Glomerular endothelial cell (primary cell): Measurements from ENCODE around the gene TMEM231. TPM values are rescaled to one million over a fixed set of nuclear protein-coding genes. Genes with fewer than 3 reads are reported as not detected.
A peak's percentile ranks its signal among the peaks of the same experiment; 100 is the strongest.
"Not testable (repeated sequence)": the region's sequence is repeated elsewhere in the genome, so short reads cannot be mapped to it uniquely, and the experiment has no call there.

Experiments
- DNase-seq: peaks from one replicate; pipeline ENCODE4 v3.0.0-alpha.2; 2011; ENCODE audit warnings: low read depth, low spot score; ENCODE audit errors: extremely low read depth
- total RNA-seq: library from RNA; depleted of rRNA; stranded (reverse); fragments of >200 nt; gene quantifications from 2 replicates; pipeline ENCODE4 v1.2.3, GENCODE V29; 2015

The TMEM231 gene
- 5.6 and 14.3 TPM in 2 replicates for total RNA-seq

DNA sequence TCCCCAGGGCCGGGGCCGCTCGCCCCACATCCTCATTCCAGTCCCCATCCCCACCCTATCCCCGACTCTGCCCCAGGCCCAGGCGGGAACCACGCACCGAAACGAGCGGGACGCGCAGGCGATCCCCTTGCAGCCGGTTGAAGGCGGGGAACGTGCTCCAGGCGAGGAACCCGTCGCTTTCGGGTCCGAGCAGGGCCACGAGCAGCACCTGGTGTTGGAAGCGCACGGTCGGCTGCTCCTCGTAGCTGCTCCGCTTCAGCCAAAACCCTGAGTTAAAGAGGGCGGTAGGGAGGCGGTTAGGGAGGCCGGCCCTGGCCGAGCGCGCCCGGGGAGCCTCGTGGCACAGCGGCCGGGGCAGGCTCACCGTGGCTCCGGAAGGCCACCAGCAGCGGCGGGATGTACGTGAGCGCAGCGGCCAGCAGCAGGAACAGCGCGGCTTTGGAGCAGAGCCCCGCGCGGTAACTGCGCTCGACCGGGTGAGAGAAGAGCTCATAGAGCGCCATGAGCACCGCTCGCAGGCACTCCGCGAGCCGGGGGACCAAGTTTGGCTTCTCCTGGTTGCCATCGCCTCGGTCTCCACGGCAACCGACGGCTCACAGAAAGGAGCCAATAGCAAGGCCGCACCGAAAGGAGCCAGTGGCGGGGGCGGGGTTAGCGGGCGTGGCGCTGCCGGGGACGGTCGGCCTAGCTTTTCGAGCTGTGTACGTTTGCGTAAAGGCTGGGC, at the start of gene TMEM231:
TMEM231 (minus strand) TSS at position 546 of the 724 bp plus-strand sequence; CDS start at position 503, 43 bp downstream.
- no peak for DNase-seq

DNA sequence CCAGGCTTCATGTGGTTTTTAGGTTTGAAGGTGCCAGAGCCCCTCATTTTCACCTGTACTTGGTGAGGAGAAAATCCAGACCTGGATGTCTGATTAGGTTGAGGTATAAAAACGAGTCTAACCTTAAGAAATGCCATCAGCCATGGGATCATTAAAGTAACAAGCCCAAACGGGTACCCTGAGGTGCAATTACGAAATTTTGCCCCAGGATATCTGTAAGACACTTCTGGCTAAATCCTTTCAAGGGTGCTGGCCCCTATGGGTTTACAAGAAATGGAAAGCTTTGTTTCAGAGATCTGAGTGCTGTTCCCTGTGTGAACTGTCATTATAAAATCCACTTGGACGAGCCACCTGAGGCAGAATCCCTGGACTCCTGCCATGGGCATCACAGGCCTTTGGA, 47.2 kb upstream of the TMEM231 start:
- DNase-seq, result no peak

GRCh38 chr16:75599452-75600277, 43.6 kb upstream of the TMEM231 start:
- no peak for DNase-seq

DNA sequence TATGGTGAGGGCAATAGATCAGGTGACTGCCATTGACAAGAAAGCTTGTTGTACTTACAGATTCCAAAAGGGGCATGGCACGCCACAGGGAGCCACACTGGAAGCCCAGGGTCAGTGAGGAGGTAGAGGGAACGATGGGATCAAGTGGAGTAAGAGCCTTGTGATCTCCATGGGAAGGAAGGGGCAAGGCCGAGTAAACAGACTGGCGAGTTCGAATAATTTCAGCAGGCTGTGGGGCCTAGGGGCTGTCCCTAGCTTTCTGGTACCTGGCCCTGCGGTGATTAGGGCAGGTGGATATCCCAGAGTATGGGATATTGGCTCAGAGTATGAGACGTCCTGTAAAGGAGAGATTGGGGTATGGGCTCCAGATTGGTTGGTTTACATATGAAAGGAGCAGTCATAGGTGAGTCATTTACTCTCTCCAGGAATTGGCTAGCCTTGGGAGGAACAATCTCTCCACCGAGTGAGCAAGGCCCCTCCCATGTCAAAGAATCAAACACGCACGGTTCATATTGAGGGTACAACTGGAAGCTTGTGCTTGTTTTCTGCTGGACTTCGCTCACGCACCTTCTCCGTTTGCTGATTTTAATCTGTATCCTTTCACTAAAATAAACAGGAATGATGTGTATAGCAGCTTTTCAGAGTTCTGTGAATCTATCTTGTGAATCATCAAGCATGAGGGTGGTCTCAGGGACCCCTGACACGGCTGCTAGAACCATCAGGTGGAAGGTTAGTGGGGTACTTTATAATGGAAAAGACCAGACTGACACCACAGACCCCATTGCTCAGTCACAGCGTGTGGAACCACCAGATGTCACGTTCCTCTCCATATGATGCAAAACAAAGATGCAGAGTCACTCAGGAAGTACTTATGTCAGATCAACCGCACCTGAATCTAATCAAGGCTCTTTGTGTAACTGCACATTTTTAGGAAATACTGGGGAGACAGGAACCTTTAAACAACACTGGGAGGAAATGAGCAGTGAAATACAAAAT, 38.1 kb upstream of the TMEM231 start:
- DNase-seq, result peak; percentile 58

- DNase-seq, result no peak
Observed at GRCh38 chr16:75593308-75593707, 37.3 kb upstream of the TMEM231 start.

DNA sequence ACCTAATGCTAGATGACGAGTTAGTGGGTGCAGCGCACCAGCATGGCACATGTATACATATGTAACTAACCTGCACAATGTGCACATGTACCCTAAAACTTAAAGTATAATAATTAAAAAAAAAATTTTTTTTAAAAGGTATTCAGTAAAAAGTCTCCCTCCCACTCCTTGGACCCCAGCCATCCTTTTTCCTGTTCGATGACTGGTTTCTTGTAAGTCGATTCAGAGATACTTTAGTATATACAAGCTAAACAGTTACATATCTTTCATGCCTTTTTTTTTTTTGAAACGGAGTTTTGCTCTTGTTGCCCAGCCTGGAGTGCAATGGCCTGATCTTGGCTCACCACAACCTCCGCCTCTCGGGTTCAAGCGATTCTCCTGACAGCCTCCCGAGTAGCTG, 35.9 kb upstream of the TMEM231 start:
- DNase-seq, result not testable (repeated sequence)

- DNase-seq, result no peak
Observed at GRCh38 chr16:75590920-75591843, 35.1 kb upstream of the TMEM231 start.

DNA sequence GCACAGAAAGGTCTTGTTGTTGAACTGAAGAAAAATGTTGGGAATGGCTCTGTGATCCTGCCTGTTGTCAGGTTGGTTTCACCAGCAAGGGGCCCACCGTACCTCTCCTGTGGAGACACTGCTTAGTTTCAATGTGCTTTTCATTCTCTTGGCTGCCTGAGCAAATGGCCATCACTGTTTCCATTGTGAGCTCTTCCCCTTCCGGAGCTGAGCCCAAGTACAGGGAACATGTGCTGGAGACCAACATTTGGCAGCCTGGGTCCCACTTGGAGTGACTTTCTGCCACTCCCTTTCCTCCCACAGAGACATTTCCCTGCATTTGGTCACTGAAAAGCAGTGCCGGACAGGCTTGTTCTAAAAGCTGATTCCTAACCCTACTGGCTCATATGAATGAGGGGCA, 33.3 kb upstream of the TMEM231 start:
- DNase-seq, result no peak

DNA sequence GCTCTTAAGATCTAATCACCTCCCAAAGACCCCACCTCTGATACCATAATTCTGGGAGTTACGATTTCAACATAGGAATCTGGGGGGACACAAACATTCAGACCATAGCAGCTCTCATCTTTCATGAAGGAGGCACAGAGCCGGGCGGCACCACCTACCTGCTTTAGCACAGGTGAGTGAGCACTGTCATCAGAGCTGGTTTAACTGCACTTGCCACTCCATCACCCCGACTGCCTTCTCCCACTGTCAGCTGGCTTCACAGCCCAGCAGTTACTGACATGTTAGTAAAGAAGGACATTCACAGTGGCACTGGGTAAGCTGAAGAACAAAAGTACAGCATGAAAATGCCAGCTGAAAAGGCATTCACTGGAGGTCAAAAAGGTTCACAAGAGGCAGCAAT, 32.7 kb upstream of the TMEM231 start:
- DNase-seq, result no peak

GRCh38 chr16:75584108-75584507, 28.1 kb upstream of the TMEM231 start:
- no peak for DNase-seq

DNA sequence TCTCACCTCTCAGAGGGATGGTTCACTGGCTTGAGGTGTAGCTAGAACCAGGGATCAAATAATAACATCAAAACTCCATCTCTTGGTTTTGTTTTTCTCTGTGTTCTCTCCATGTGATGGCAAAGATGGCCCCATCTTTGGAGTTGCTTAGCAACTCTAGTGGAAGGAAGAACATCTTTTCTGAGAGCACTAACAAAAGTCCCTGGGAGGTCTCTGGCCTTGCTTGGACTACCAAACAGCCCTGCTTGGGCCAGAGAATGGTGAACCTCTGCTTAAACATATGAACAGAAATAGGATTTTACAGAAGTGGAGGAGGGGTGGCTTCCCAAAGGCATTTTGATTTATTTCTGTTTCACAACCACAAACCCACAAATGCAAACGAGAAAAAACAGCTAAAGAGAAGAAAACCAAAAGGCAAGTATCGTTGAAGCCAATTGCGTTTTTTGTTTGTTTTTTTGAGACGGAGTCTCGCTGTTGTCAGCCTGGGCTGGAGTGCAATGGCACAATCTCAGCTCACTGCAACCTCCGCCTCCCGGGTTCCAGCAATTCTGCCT, 23.3 kb upstream of the TMEM231 start:
- no peak for DNase-seq

DNA sequence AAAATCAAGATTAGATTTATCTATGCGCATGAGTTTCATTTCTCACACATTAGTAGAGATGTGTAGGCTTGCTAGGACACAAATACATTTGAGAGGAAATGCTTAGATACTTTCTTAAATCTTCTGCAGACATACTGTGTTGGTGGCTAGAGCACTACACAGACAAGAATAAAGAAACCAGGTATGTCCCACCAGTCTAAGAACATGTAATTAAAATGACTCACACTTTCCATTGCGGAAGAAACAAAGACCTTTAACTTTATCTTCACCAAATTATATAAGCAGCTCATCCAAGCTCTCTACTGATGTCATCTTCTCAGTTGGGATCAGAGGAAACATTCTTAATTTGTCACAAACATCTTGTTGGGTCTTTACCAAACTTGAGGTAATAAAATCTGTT, 22.7 kb upstream of the TMEM231 start:
- no peak for DNase-seq

GRCh38 chr16:75578212-75578611, 22.2 kb upstream of the TMEM231 start:
- DNase-seq, result no peak

GRCh38 chr16:75576384-75576811, 20.3 kb upstream of the TMEM231 start:
- no peak for DNase-seq

DNA sequence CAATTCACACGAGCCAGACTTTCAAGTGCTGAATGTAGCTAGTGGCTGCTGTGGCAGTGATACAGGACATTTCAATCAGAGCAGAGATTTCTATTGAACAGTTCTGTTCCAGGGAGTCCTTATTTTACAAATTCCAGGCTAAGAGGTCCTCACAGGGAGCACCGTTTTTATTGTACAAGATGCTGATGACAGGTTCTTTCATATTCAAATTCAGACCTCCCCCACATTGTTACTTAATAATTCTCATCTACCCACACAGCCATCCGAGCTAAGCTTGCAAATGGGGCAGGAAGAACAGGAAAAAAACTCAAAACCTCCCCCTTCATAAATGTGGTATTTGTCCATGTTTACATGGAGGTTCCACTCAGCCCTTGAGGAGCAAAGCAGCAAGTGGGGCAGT, 19.9 kb upstream of the TMEM231 start:
- DNase-seq, result no peak

DNA sequence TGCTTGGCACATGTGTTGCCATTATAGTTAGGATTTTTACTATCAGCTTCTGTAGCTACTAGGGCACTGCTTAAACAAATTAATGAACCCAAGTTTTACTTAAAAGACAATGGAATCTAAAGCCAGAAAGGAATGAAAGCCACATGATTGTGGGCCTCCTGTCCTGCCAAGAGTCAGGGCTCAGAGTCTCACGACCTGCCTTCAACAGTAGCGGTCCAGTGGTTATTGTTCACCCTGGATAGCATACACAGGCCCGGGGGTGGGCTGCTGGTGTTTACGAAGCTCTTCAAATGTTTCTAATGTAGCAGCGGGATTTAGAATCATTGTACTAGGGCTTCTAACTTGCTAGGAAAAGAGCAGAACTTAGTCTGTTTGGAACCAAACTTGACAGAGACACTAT, 17.9 kb upstream of the TMEM231 start:
- DNase-seq, result no peak

- no peak for DNase-seq
Observed at GRCh38 chr16:75572864-75573542, 17.0 kb upstream of the TMEM231 start.

DNA sequence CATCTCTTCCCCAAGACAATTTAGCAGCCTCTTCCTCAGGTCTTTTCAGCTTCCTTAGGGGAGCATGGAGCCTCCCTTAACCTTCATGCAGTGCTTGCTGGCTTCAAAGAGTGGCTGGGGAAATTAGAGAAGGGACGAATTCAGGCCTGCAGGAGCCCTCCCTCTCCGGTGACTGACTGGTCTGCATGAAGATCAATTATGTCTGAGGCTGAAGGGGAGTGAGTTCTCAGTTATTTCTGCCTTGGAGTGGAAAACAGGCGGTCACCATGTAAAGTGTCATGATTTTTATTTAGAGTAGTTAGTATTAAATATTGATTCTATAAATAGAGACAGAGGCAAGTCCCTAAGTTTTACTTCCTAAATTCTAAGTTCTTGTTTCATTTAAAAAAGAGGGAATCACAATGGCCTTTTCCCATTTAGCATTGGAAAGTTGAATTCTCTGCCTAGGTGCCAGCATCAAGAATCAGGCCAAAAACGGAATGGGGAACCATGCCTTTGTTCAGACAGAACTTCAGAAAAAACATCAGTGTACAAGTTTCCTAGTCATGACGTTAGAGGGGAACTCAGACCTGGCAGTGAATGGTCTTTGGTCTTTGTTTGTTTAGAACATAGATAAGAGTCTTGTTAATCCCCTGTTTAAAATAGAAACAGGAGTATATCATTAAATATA, 14.5 kb upstream of the TMEM231 start:
- DNase-seq, result no peak
